Activated naive CD8-positive, alpha-beta T cell treated with anti-CD3 and anti-CD28 coated beads, Interleukin-2, amount 50 U/mL, for 16 hours (primary cell): ENCODE measurements around the gene DPEP3.
"Not testable (repeated sequence)": the region's sequence is repeated elsewhere in the genome, so short reads cannot be mapped to it uniquely, and the experiment has no call there.

Source experiments
- DNase-seq: peaks from one replicate; pipeline ENCODE4 v3.0.0-alpha.2; 2020; ENCODE audit warnings: low read depth, low spot score

The DPEP3 gene

GRCh38 chr16:67945392-67945933 is 34.8 kb downstream of the DPEP3 start:
- no peak for DNase-seq

- DNase-seq, result no peak
These were observed 35.5 kb downstream of the DPEP3 start for GRCh38 chr16:67944690-67945391.

- no peak for DNase-seq
These were observed 36.4 kb downstream of the DPEP3 start, which contains the start of gene LCAT for GRCh38 chr16:67943619-67944504. Gene LCAT, minus strand, starts transcription at chr16:67944120. Its CDS starts 19 bp downstream, at chr16:67944101.

GRCh38 chr16:67943256-67943618 is 37.1 kb downstream of the DPEP3 start:
- DNase-seq, result no peak

- DNase-seq, result no peak
These were observed 37.6 kb downstream of the DPEP3 start for GRCh38 chr16:67942510-67943255.

- DNase-seq, result no peak
These were observed 38.1 kb downstream of the DPEP3 start for GRCh38 chr16:67942200-67942509.

- DNase-seq, result no peak
These were observed 38.7 kb downstream of the DPEP3 start for GRCh38 chr16:67941469-67942199.

- no peak for DNase-seq
These were observed 39.7 kb downstream of the DPEP3 start for GRCh38 chr16:67940446-67941089.

- DNase-seq, result no peak
These were observed 40.5 kb downstream of the DPEP3 start for GRCh38 chr16:67939507-67940445.

- not testable (repeated sequence) for DNase-seq
These were observed 42.6 kb downstream of the DPEP3 start for GRCh38 chr16:67937713-67938112.

GRCh38 chr16:67936880-67937605 is 43.3 kb downstream of the DPEP3 start:
- DNase-seq, result peak; percentile 69

- DNase-seq, result no peak
These were observed 44.0 kb downstream of the DPEP3 start, which contains the start of gene PSMB10 for GRCh38 chr16:67936124-67936879. Gene PSMB10, minus strand, starts transcription at chr16:67936850. Its CDS starts 101 bp downstream, at chr16:67936749.

GRCh38 chr16:67935402-67936123 is 44.7 kb downstream of the DPEP3 start:
- DNase-seq, result peak; percentile 89

GRCh38 chr16:67935101-67935401 is 45.2 kb downstream of the DPEP3 start:
- DNase-seq, result no peak

- no peak for DNase-seq
These were observed 45.8 kb downstream of the DPEP3 start for GRCh38 chr16:67934306-67935100.

- no peak for DNase-seq
These were observed 46.5 kb downstream of the DPEP3 start for GRCh38 chr16:67933805-67934204.

- no peak for DNase-seq
These were observed 47.8 kb downstream of the DPEP3 start for GRCh38 chr16:67932462-67932840.
